NCI-H345 treated with DMSO at 0.1 percent for 48 hours (cell line): ENCODE measurements around the gene MEFV.
"Not testable (repeated sequence)": the region's sequence is repeated elsewhere in the genome, so short reads cannot be mapped to it uniquely, and the experiment has no call there.

Experiments used
- DNase-seq: peaks from one replicate; lab custom pipeline; 2025; ENCODE audit not compliant: unreplicated experiment; lab: John Stamatoyannopoulos, UW

MEFV gene

GRCh38 chr16:3256146-3256865 lies at the start of gene MEFV:
TSS of gene MEFV (minus strand) at chr16:3256633. CDS start at chr16:3256587, 46 bp downstream.
- DNase-seq = no peak

GRCh38 chr16:3306078-3306477 lies 49.6 kb upstream of the MEFV start:
- DNase-seq = no peak

- peak; percentile 50 for DNase-seq
Measured at GRCh38 chr16:3305109-3306068, 49.0 kb upstream of the MEFV start, which contains the start of the genes TIGD7 and ZNF75A. TSS of gene TIGD7 (minus strand) at chr16:3305430. CDS start at chr16:3300614, 4,816 bp downstream. TSS of gene ZNF75A (plus strand) at chr16:3305497. CDS start at chr16:3308429, 2,932 bp downstream.

GRCh38 chr16:3304370-3304769 lies 47.9 kb upstream of the MEFV start:
- no peak for DNase-seq

GRCh38 chr16:3295783-3296182 lies 39.4 kb upstream of the MEFV start:
- no peak for DNase-seq

GRCh38 chr16:3295209-3295608 lies 38.8 kb upstream of the MEFV start:
- no peak for DNase-seq

- no peak for DNase-seq
Measured at GRCh38 chr16:3292604-3293003, 36.2 kb upstream of the MEFV start.

GRCh38 chr16:3289998-3290673 lies 33.7 kb upstream of the MEFV start:
- no peak for DNase-seq

GRCh38 chr16:3285131-3285530 lies 28.7 kb upstream of the MEFV start:
- no peak for DNase-seq

- DNase-seq = no peak
Measured at GRCh38 chr16:3283543-3284447, 27.4 kb upstream of the MEFV start.

- peak; percentile 94 for DNase-seq
Measured at GRCh38 chr16:3282730-3283542, 26.5 kb upstream of the MEFV start, which contains the start of gene ZNF263. TSS of gene ZNF263 (plus strand) at chr16:3283491. CDS start at chr16:3283819, 328 bp downstream.

- peak; percentile 62 for DNase-seq
Measured at GRCh38 chr16:3282103-3282729, 25.8 kb upstream of the MEFV start.

- DNase-seq = no peak
Measured at GRCh38 chr16:3281222-3281820, 24.9 kb upstream of the MEFV start.

- DNase-seq = no peak
Measured at GRCh38 chr16:3276679-3277078, 20.2 kb upstream of the MEFV start.

- no peak for DNase-seq
Measured at GRCh38 chr16:3274947-3275346, 18.5 kb upstream of the MEFV start.

GRCh38 chr16:3274490-3274889 lies 18.1 kb upstream of the MEFV start:
- no peak for DNase-seq

- not testable (repeated sequence) for DNase-seq
Measured at GRCh38 chr16:3271281-3271680, 14.8 kb upstream of the MEFV start.

- not testable (repeated sequence) for DNase-seq
Measured at GRCh38 chr16:3270718-3271117, 14.3 kb upstream of the MEFV start.
